HepG2 (cell line): ENCODE results near the gene CRB1. TPM values are rescaled to one million over a fixed set of nuclear protein-coding genes. Genes with fewer than 3 reads are reported as not detected.

Experiments used
- GABPA ChIP-seq, 2 experiments: IDR thresholded peaks; 2 replicates each; pipeline ENCODE4 v1.6.1; 2011 to 2016; ENCODE audit warnings: low read depth in 2 of 2, low read length in 1 of 2, missing biosample characterization in 1 of 2, missing genetic modification characterization in 1 of 2
- HHEX ChIP-seq: IDR thresholded peaks from 2 replicates; pipeline ENCODE4 v1.6.1; 2016; ENCODE audit warnings: control low read depth
- NCOA2 ChIP-seq: sonication (generic); formaldehyde crosslinking; IDR thresholded peaks from 2 replicates; pipeline ENCODE4 v1.8.0; 2022; ENCODE audit warnings: inconsistent platforms
- NFRKB ChIP-seq: fragments of 450-650 bp; IDR thresholded peaks from 2 replicates; pipeline ENCODE4 v1.6.1; 2017
- YY1 ChIP-seq: IDR thresholded peaks from 2 replicates; pipeline ENCODE4 v1.6.1; 2011; ENCODE audit warnings: low read length, low read depth, moderate library complexity, mild to moderate bottlenecking; ENCODE audit not compliant: insufficient read depth, insufficient replicate concordance
- ZBTB26 ChIP-seq: IDR thresholded peaks from 2 replicates; pipeline ENCODE4 v1.6.1; 2016; ENCODE audit warnings: missing compliant biosample characterization, missing genetic modification reagents, borderline replicate concordance
- ZNF503 ChIP-seq: sonication (generic); formaldehyde crosslinking; IDR thresholded peaks from 2 replicates; pipeline ENCODE4 v1.4.0; 2020; ENCODE audit warnings: missing genetic modification reagents
- ZNF713 ChIP-seq: sonication (generic); formaldehyde crosslinking; IDR thresholded peaks from 2 replicates; pipeline ENCODE4 v1.4.0; 2020; ENCODE audit warnings: mild to moderate bottlenecking, missing genetic modification reagents
- polyA plus RNA-seq, 8 experiments: library from polyadenylated mRNA; depleted of rRNA in 3 of 8; stranded (reverse) in 7 of 8; unstranded in 1 of 8; fragments of >200 nt; fragmentation: Illumina TruSeq in 4 of 8; extraction: Trizol in 4 of 8; gene quantifications; 2 replicates each; pipeline versions ENCODE4 v1.2.1 to v1.2.3, GENCODE V29; 2011 to 2016; ENCODE audit warnings: low read depth in 4 of 8, missing spikeins in 1 of 8, mixed read lengths in 1 of 8; ENCODE audit not compliant: insufficient read depth in 1 of 8
- total RNA-seq, 5 experiments: library from RNA; depleted of rRNA; stranded (reverse); fragments of >200 nt; fragmentation: Illumina TruSeq; extraction: Trizol; gene quantifications; 2 replicates each; pipeline ENCODE4 v1.2.3, GENCODE V29; 2016; ENCODE audit warnings: low read depth in 1 of 5
- TF ChIP-seq, protein P1 (sequence below): fragments of 450-650 bp; IDR thresholded peaks from 2 replicates; pipeline ENCODE4 v1.6.1; 2016

CRB1 gene
- total and polyA plus RNA-seq, 2 of the 13 experiments (the other 11 are each of a cell fraction or from before 2014, with no cell fraction given): 0.01 TPM; not detected in 1

GRCh38 chr1:197467881-197468280, 199.8 kb downstream of the CRB1 start (continued):
- TF ChIP-seq ZBTB26 (CRISPR knock-in tag) (no peak), ZNF503 (CRISPR knock-in tag) (no peak), NFRKB (no peak), GABPA (IDR thresholded peaks at IDR 0.05; ENCODE audit: low read depth, low read length) (no peak), GABPA (CRISPR knock-in tag; IDR thresholded peaks at IDR 0.05; ENCODE audit: low read depth) (no peak), ZNF713 (CRISPR knock-in tag) (no peak), NCOA2 (CRISPR knock-in tag) (no peak), HHEX (CRISPR knock-in tag) (no peak), YY1 (no peak)
- TF ChIP-seq, protein P1, sequence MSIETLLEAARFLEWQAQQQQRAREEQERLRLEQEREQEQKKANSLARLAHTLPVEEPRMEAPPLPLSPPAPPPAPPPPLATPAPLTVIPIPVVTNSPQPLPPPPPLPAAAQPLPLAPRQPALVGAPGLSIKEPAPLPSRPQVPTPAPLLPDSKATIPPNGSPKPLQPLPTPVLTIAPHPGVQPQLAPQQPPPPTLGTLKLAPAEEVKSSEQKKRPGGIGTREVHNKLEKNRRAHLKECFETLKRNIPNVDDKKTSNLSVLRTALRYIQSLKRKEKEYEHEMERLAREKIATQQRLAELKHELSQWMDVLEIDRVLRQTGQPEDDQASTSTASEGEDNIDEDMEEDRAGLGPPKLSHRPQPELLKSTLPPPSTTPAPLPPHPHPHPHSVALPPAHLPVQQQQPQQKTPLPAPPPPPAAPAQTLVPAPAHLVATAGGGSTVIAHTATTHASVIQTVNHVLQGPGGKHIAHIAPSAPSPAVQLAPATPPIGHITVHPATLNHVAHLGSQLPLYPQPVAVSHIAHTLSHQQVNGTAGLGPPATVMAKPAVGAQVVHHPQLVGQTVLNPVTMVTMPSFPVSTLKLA: no peak
